Measurements from ENCODE around the gene GNG13. TPM values are rescaled to one million over a fixed set of nuclear protein-coding genes. Genes with fewer than 3 reads are reported as not detected.

The GNG13 gene
- total RNA-seq, 2 donors from 2014 or later = not detected

- no peaks in the 10 kb centered on the region for H3K36me3 ChIP-seq
- H3K4me1 ChIP-seq = no peaks in the 10 kb centered on the region
- TF ChIP-seq, protein P1, sequence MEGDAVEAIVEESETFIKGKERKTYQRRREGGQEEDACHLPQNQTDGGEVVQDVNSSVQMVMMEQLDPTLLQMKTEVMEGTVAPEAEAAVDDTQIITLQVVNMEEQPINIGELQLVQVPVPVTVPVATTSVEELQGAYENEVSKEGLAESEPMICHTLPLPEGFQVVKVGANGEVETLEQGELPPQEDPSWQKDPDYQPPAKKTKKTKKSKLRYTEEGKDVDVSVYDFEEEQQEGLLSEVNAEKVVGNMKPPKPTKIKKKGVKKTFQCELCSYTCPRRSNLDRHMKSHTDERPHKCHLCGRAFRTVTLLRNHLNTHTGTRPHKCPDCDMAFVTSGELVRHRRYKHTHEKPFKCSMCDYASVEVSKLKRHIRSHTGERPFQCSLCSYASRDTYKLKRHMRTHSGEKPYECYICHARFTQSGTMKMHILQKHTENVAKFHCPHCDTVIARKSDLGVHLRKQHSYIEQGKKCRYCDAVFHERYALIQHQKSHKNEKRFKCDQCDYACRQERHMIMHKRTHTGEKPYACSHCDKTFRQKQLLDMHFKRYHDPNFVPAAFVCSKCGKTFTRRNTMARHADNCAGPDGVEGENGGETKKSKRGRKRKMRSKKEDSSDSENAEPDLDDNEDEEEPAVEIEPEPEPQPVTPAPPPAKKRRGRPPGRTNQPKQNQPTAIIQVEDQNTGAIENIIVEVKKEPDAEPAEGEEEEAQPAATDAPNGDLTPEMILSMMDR (IDR thresholded peaks at IDR 0.05) = no peak
- peaks cover 4 to 19% of the 10 kb centered on the region in 2 donors for H3K27me3 ChIP-seq
- H3K4me3 ChIP-seq = no peak overlapping the region
- no peak overlapping the region for H3K27ac ChIP-seq
- DNase-seq (ENCODE audit: low spot score) = no peak
- no peaks in the 10 kb centered on the region for H3K9me3 ChIP-seq
Observed at GRCh38 chr16:796296-797119, 4.0 kb downstream of the GNG13 start.

DNA sequence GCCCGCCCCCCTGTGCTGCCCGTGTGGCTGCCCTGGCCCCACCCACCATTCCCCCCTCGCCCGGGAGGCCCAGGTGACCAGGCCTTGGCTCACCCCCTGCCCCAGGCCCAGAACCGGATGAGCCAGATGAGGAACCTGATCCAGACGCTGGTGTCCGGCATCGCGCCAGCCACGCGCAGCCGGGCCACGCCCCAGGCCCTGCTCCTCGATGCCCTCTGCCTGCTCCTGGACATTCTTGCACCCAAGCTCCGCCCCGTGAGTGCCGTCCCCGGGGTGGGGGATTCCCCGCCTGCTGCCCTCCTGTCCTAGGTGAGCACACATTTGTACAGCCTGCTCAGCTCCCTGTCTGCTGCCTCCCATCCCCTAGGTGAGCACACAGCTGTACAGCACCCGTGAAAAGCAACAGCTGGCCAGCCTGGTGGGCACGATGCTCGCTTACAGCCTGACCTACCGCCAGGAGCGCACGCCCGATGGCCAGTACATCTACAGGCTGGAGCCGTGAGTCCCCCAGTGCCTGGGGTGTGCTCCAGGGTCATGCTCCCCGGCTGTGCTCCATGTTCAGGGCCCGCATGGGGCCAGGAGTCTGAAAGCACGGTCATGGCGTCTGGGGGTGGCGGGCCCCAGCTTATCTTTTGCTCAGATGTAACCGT is 4.8 kb downstream of the GNG13 start:
- Histone ChIP-seq H3K27ac (no peak overlapping the region), H3K4me1 (no peaks in the 10 kb centered on the region), H3K36me3 (no peaks in the 10 kb centered on the region), H3K27me3 (peaks cover 4 to 11% of the 10 kb centered on the region in 2 donors), H3K9me3 (no peaks in the 10 kb centered on the region), H3K4me3 (no peak overlapping the region)
- TF ChIP-seq, protein P1 (IDR thresholded peaks at IDR 0.05) = no peak
- DNase-seq (ENCODE audit: low spot score) = no peak

DNA sequence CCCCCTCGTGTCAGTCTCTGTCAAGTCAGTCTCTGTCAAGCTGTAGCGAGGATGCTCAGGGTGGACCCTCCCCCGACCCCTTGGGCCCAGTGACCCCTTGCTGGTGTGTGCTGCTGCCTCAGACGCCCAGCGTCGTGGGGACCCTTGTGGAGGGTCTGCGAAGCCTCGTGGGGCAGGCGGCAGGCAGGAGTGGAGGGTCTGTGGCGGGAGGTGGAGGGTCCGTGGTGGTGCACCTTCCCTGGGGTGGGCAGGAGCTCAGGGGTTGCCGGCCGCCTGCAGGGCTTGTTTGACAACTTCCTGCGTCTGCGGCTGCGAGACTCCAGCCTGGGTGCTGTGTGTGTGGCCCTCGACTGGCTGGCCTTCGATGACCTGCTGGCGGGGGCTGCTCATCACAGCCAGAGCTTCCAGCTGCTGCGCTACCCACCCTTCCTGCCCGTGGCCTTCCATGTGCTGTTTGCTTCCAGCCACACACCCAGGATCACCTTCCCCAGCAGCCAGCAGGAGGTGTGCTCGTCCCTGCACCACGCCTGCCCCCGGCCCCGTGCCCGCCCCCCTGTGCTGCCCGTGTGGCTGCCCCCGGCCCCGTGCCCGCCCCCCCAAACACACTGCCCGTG is 5.6 kb downstream of the GNG13 start:
- TF ChIP-seq, protein P1 (IDR thresholded peaks at IDR 0.05) = no peak
- H3K27ac ChIP-seq = no peak overlapping the region
- no peaks in the 10 kb centered on the region for H3K36me3 ChIP-seq
- H3K9me3 ChIP-seq = no peaks in the 10 kb centered on the region
- no peak overlapping the region for H3K4me3 ChIP-seq
- peaks cover 4% of the 10 kb centered on the region in 2 donors for H3K27me3 ChIP-seq
- H3K4me1 ChIP-seq = no peaks in the 10 kb centered on the region
- DNase-seq (ENCODE audit: low spot score) = no peak

GRCh38 chr16:794091-794822 is 6.3 kb downstream of the GNG13 start:
- TF ChIP-seq, protein P1 (IDR thresholded peaks at IDR 0.05) = no peak
- no peak overlapping the region for H3K4me3 ChIP-seq
- H3K27ac ChIP-seq = no peak overlapping the region
- no peak for DNase-seq (ENCODE audit: low spot score)
- H3K9me3 ChIP-seq = no peaks in the 10 kb centered on the region
- no peaks in the 10 kb centered on the region for H3K27me3 ChIP-seq
- H3K36me3 ChIP-seq = no peaks in the 10 kb centered on the region
- H3K4me1 ChIP-seq = peaks cover 0 to under 1% of the 10 kb centered on the region in 2 donors

- Histone ChIP-seq H3K9me3 (no peaks in the 10 kb centered on the region), H3K4me3 (no peak overlapping the region), H3K27me3 (no peaks in the 10 kb centered on the region), H3K36me3 (no peaks in the 10 kb centered on the region), H3K27ac (no peak overlapping the region), H3K4me1 (peaks cover 0 to 7% of the 10 kb centered on the region in 2 donors)
- no peak for DNase-seq (ENCODE audit: low spot score)
- TF ChIP-seq, protein P1 (IDR thresholded peaks at IDR 0.05) = no peak
Observed at GRCh38 chr16:793414-793813, 7.1 kb downstream of the GNG13 start.
